ENCODE data around the gene IRX1.

Gene IRX1

DNA sequence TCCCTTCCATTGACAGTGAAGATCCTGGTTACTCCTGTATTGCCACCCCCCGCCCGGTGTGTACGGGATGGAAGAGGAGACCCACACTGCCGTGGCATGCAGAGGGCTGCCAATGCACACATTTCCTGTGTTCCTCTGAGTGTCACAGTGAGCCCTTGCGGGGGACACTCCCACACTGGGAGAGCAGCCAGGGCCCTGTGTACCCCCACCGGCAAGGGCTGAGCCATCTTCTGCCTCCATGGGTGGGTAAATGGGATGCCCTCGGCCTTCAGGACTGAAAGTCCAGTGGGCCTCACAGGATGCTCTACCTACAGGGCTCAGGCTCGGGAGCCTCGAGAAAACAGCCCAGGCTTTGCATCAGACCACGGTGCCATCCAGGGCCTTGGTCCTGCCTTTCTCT lies 18.1 kb downstream of the IRX1 start:
- Histone ChIP-seq H3K4me3 (ENCODE audit: low read depth in 1 of 2, low read length in 2 of 2) (no peak overlapping the region), H3K9me3 (ENCODE audit: control insufficient read depth in 1 of 2, low read length in 2 of 2) (no peaks in the 10 kb centered on the region), H3K36me3 (ENCODE audit: control insufficient read depth in 1 of 2, insufficient read depth in 2 of 2, low read length in 2 of 2) (no peaks in the 10 kb centered on the region), H3K27ac (ENCODE audit: low read depth, low read length) (no peak overlapping the region), H3K9ac (ENCODE audit: low read depth in 1 of 2, low read length in 2 of 2) (no peak overlapping the region), H3K4me1 (ENCODE audit: control insufficient read depth in 1 of 2, insufficient read depth in 2 of 2, low read length in 2 of 2) (no peaks in the 10 kb centered on the region), H3K27me3 (ENCODE audit: control insufficient read depth in 1 of 2, insufficient read depth in 2 of 2, low read length in 2 of 2) (peaks cover 0 to 5% of the 10 kb centered on the region in 2 donors)

DNA sequence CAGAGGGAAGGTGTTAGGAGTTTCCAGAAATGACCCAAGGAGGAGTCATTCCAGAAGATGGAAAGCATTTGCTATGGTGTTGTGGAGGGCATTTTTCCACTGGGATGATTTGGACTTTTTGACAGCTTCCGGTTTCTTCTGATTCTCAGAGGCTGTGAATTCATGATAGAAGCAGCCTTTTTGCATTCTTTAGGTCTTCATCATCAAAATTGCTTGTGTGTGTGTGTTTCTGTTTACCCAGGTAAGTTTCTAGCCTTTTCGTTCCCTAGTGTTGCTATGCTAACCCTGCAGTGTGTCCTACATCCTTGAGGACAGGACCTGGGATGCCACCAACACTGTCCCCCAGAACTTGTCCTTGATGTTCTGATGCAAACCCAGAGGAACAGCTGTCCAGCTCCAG lies 19.6 kb downstream of the IRX1 start:
- Histone ChIP-seq H3K36me3 (ENCODE audit: control insufficient read depth in 1 of 2, insufficient read depth in 2 of 2, low read length in 2 of 2) (no peaks in the 10 kb centered on the region), H3K9ac (ENCODE audit: low read depth in 1 of 2, low read length in 2 of 2) (no peak overlapping the region), H3K4me3 (ENCODE audit: low read depth in 1 of 2, low read length in 2 of 2) (no peak overlapping the region), H3K9me3 (ENCODE audit: control insufficient read depth in 1 of 2, low read length in 2 of 2) (no peaks in the 10 kb centered on the region), H3K27me3 (ENCODE audit: control insufficient read depth in 1 of 2, insufficient read depth in 2 of 2, low read length in 2 of 2) (peaks cover 0 to 5% of the 10 kb centered on the region in 2 donors), H3K4me1 (ENCODE audit: control insufficient read depth in 1 of 2, insufficient read depth in 2 of 2, low read length in 2 of 2) (no peaks in the 10 kb centered on the region), H3K27ac (ENCODE audit: low read depth, low read length) (no peak overlapping the region)

DNA sequence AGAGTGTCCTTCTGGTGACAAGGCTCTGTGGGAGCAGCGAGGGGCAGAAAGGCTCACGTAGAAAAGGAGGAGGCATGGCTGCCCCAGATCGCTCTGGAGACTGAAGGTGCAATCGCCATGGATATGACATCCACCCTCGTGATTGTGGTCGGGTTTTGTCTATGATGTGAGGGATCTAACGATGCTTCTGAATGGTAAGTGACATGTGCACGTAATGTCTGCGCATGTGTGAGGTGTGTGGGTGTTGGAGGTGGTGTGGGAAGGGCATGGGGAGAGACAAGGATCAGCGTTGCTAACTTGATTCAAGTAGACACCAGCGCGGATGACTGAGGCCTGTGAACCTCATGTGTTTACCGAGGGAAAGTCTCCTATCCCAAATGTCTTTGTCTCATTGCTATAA lies 20.2 kb downstream of the IRX1 start:
- no peaks in the 10 kb centered on the region for H3K4me1 ChIP-seq (ENCODE audit: control insufficient read depth in 1 of 2, insufficient read depth in 2 of 2, low read length in 2 of 2)
- H3K9ac ChIP-seq (ENCODE audit: low read depth in 1 of 2, low read length in 2 of 2): no peak overlapping the region
- H3K27me3 ChIP-seq (ENCODE audit: control insufficient read depth in 1 of 2, insufficient read depth in 2 of 2, low read length in 2 of 2): peaks cover 0 to 5% of the 10 kb centered on the region in 2 donors
- H3K9me3 ChIP-seq (ENCODE audit: control insufficient read depth in 1 of 2, low read length in 2 of 2): no peaks in the 10 kb centered on the region
- H3K36me3 ChIP-seq (ENCODE audit: control insufficient read depth in 1 of 2, insufficient read depth in 2 of 2, low read length in 2 of 2): no peaks in the 10 kb centered on the region
- no peak overlapping the region for H3K27ac ChIP-seq (ENCODE audit: low read depth, low read length)
- no peak overlapping the region for H3K4me3 ChIP-seq (ENCODE audit: low read depth in 1 of 2, low read length in 2 of 2)

DNA sequence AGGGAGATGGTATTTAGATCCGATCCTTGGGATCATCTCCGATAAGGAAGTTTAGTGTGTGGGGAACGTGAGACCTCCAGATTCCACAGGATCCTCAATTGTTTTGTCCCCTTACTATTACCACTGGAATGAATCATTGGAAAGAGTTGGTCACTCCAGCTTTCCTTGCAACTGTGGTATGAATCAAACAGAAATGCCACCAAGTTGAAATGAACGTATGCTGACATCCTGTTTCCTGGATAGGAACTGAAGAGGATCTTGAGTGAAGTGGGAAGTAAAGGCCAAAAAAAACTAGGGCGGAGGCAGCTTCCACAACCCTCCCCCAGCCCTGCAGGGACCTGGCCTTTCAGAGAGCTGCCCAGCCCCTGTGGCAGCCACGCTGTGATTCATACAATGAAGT lies 23.9 kb downstream of the IRX1 start:
- no peaks in the 10 kb centered on the region for H3K9me3 ChIP-seq (ENCODE audit: control insufficient read depth in 1 of 2, low read length in 2 of 2)
- no peak overlapping the region for H3K4me3 ChIP-seq (ENCODE audit: low read depth in 1 of 2, low read length in 2 of 2)
- H3K4me1 ChIP-seq (ENCODE audit: control insufficient read depth in 1 of 2, insufficient read depth in 2 of 2, low read length in 2 of 2): no peaks in the 10 kb centered on the region
- no peaks in the 10 kb centered on the region for H3K36me3 ChIP-seq (ENCODE audit: control insufficient read depth in 1 of 2, insufficient read depth in 2 of 2, low read length in 2 of 2)
- no peak overlapping the region for H3K9ac ChIP-seq (ENCODE audit: low read depth in 1 of 2, low read length in 2 of 2)
- no peaks in the 10 kb centered on the region for H3K27me3 ChIP-seq (ENCODE audit: control insufficient read depth in 1 of 2, insufficient read depth in 2 of 2, low read length in 2 of 2)
- H3K27ac ChIP-seq (ENCODE audit: low read depth, low read length): no peak overlapping the region

DNA sequence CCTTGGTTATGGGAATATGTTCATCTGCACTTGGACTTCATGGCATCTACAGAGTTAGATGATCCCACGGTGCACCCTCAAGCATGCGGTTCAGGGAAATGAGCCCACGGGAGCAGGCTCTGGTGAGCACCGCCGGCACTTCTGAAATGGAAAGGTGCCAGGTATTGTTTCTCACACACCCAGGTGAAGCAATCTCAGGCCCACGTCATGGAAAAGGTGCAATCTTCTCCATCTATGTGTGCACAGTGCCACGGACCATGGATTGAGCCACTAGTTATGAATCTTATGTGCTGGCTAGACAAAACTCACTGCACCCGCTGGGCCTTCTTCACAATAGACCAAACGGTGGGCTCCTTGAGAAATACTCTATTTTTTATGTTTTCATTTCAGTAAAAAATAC lies 27.3 kb downstream of the IRX1 start:
- no peak overlapping the region for H3K4me3 ChIP-seq (ENCODE audit: low read depth in 1 of 2, low read length in 2 of 2)
- no peak overlapping the region for H3K9ac ChIP-seq (ENCODE audit: low read depth in 1 of 2, low read length in 2 of 2)
- no peaks in the 10 kb centered on the region for H3K27me3 ChIP-seq (ENCODE audit: control insufficient read depth in 1 of 2, insufficient read depth in 2 of 2, low read length in 2 of 2)
- no peak overlapping the region for H3K27ac ChIP-seq (ENCODE audit: low read depth, low read length)
- H3K9me3 ChIP-seq (ENCODE audit: control insufficient read depth in 1 of 2, low read length in 2 of 2): no peaks in the 10 kb centered on the region
- H3K4me1 ChIP-seq (ENCODE audit: control insufficient read depth in 1 of 2, insufficient read depth in 2 of 2, low read length in 2 of 2): no peaks in the 10 kb centered on the region
- H3K36me3 ChIP-seq (ENCODE audit: control insufficient read depth in 1 of 2, insufficient read depth in 2 of 2, low read length in 2 of 2): no peaks in the 10 kb centered on the region

DNA sequence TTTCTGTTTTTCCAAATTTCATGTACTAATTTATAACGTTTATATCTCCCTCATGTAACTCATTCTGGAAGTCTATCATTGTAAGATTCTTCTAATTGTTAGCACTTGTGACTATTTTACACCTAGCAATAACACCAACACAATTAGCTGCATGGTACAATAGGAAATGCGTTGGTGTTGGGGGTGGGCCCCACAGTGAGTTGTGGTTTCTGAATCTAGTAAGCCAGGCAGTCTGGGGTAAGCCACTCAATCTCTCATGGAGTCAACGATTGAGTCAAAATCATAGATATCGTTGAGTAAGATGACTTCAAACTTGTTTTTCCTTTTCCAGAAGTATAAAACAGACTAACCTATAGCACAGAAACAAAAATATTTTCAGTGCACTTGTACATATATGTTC lies 30.0 kb downstream of the IRX1 start:
- Histone ChIP-seq H3K4me3 (ENCODE audit: low read depth in 1 of 2, low read length in 2 of 2) (no peak overlapping the region), H3K4me1 (ENCODE audit: control insufficient read depth in 1 of 2, insufficient read depth in 2 of 2, low read length in 2 of 2) (no peaks in the 10 kb centered on the region), H3K36me3 (ENCODE audit: control insufficient read depth in 1 of 2, insufficient read depth in 2 of 2, low read length in 2 of 2) (no peaks in the 10 kb centered on the region), H3K27ac (ENCODE audit: low read depth, low read length) (no peak overlapping the region), H3K9ac (ENCODE audit: low read depth in 1 of 2, low read length in 2 of 2) (no peak overlapping the region), H3K9me3 (ENCODE audit: control insufficient read depth in 1 of 2, low read length in 2 of 2) (no peaks in the 10 kb centered on the region), H3K27me3 (ENCODE audit: control insufficient read depth in 1 of 2, insufficient read depth in 2 of 2, low read length in 2 of 2) (no peaks in the 10 kb centered on the region)

DNA sequence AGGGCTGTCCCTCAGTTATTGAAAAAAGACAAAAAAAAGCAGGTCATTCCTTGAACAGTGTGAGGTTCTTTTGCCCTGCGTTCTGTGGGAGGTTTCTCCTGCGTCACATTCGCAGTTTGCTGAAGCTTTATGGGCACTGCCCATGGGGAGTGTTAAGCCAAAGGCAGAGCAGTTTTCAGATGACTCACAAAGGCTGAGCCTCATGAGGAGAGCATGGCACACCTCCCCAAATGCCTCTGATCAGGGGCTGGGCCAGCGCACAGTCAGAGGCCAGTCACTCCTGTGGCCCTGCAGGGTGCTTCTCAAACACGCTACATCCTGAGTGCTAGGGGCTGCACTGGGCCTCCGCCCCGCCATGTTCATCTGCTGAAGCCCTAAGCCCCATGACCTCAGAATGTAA lies 38.4 kb downstream of the IRX1 start:
- Histone ChIP-seq H3K36me3 (ENCODE audit: control insufficient read depth in 1 of 2, insufficient read depth in 2 of 2, low read length in 2 of 2) (no peaks in the 10 kb centered on the region), H3K4me1 (ENCODE audit: control insufficient read depth in 1 of 2, insufficient read depth in 2 of 2, low read length in 2 of 2) (no peaks in the 10 kb centered on the region), H3K27ac (ENCODE audit: low read depth, low read length) (no peak overlapping the region), H3K27me3 (ENCODE audit: control insufficient read depth in 1 of 2, insufficient read depth in 2 of 2, low read length in 2 of 2) (no peaks in the 10 kb centered on the region), H3K9me3 (ENCODE audit: control insufficient read depth in 1 of 2, low read length in 2 of 2) (no peaks in the 10 kb centered on the region), H3K4me3 (ENCODE audit: low read depth in 1 of 2, low read length in 2 of 2) (no peak overlapping the region), H3K9ac (ENCODE audit: low read depth in 1 of 2, low read length in 2 of 2) (no peak overlapping the region)

DNA sequence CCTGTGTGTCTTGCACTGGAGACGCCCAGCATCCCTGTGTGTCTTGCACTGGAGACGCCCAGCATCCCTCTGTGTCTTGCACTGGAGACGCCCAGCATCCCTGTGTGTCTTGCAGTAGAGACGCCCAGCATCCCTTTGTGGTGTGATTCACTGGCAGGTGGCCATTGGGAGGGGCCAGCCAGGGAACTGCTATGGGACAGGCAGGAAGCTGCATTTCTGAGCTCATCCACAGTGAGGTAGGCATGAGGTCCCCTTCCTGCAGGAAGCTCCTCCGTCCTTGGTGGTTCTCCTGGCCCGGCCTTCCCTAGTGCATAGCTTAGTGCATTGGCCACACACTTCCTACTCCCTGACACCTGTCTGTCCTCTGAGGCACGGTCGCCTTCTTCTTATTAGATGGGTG lies 43.5 kb downstream of the IRX1 start:
- H3K4me3 ChIP-seq (ENCODE audit: low read depth in 1 of 2, low read length in 2 of 2): no peak overlapping the region
- no peaks in the 10 kb centered on the region for H3K4me1 ChIP-seq (ENCODE audit: control insufficient read depth in 1 of 2, insufficient read depth in 2 of 2, low read length in 2 of 2)
- no peak overlapping the region for H3K9ac ChIP-seq (ENCODE audit: low read depth in 1 of 2, low read length in 2 of 2)
- H3K27ac ChIP-seq (ENCODE audit: low read depth, low read length): no peak overlapping the region
- H3K36me3 ChIP-seq (ENCODE audit: control insufficient read depth in 1 of 2, insufficient read depth in 2 of 2, low read length in 2 of 2): no peaks in the 10 kb centered on the region
- no peaks in the 10 kb centered on the region for H3K9me3 ChIP-seq (ENCODE audit: control insufficient read depth in 1 of 2, low read length in 2 of 2)
- H3K27me3 ChIP-seq (ENCODE audit: control insufficient read depth in 1 of 2, insufficient read depth in 2 of 2, low read length in 2 of 2): no peaks in the 10 kb centered on the region

DNA sequence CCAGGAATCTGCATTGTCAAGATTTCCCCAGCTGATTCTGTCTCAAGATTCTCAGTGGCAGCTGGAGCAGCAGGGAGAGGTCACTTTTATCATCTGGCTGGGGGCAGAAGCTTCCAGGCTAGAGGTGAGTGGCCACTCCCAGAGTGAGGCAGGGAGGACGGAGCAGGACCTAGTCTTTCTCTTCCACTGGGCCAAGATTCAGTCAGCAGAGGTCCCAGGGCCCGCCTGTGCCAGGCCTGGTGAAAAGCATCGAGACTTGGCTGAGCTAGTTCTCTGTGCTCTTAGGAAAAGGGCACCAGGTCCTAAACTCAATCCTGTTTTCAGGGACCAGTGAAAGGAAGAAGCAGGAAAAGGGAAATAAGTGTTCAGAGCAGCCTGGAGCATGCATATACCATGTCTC lies 46.6 kb downstream of the IRX1 start:
- Histone ChIP-seq H3K9me3 (ENCODE audit: control insufficient read depth in 1 of 2, low read length in 2 of 2) (no peaks in the 10 kb centered on the region), H3K4me1 (ENCODE audit: control insufficient read depth in 1 of 2, insufficient read depth in 2 of 2, low read length in 2 of 2) (no peaks in the 10 kb centered on the region), H3K27me3 (ENCODE audit: control insufficient read depth in 1 of 2, insufficient read depth in 2 of 2, low read length in 2 of 2) (no peaks in the 10 kb centered on the region), H3K9ac (ENCODE audit: low read depth in 1 of 2, low read length in 2 of 2) (no peak overlapping the region), H3K4me3 (ENCODE audit: low read depth in 1 of 2, low read length in 2 of 2) (no peak overlapping the region), H3K36me3 (ENCODE audit: control insufficient read depth in 1 of 2, insufficient read depth in 2 of 2, low read length in 2 of 2) (no peaks in the 10 kb centered on the region), H3K27ac (ENCODE audit: low read depth, low read length) (no peak overlapping the region)

DNA sequence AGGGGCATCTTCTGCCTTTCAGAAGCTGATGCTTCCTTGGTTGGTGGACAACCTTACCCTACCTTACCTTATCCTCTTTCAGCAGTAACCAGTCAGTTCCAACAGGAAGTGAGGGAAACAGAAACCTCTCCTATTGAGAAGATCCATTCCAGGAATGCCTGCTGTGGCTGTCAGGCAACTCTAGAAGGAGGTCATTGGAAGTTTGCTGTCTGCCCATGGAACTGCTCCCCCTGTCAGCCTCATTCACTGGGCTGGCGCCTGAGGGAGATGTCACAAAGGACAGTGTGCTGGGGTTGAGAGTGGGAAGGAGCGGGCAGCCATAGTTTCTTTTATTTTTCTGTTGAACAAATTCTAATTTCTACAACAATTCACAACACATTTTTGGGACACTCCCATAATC lies 54.7 kb downstream of the IRX1 start:
- Histone ChIP-seq H3K36me3 (ENCODE audit: control insufficient read depth in 1 of 2, insufficient read depth in 2 of 2, low read length in 2 of 2) (no peaks in the 10 kb centered on the region), H3K27me3 (ENCODE audit: control insufficient read depth in 1 of 2, insufficient read depth in 2 of 2, low read length in 2 of 2) (no peaks in the 10 kb centered on the region)

DNA sequence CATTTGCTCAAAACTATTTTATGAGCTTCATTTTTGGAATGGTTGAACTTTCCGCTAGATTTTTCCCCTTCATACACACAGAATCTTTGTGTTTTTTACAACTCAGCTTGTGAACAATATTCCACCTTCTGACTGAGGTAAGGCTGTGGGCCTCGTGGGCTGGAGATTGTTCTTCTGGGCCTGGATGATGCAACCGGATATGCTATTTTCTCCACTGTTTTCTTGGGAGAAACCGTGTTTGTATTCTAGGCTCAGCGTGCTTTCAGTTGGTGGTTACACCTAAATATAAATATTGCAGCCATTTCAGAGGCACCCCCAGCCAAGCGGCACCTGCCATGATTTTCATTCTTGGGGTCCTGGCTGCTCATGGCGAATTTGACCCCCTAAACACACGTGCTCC lies 55.2 kb downstream of the IRX1 start:
- Histone ChIP-seq H3K9me3 (ENCODE audit: control insufficient read depth in 1 of 2, low read length in 2 of 2) (no peaks in the 10 kb centered on the region), H3K9ac (ENCODE audit: low read depth in 1 of 2, low read length in 2 of 2) (no peak overlapping the region), H3K27me3 (ENCODE audit: control insufficient read depth in 1 of 2, insufficient read depth in 2 of 2, low read length in 2 of 2) (no peaks in the 10 kb centered on the region), H3K4me1 (ENCODE audit: control insufficient read depth in 1 of 2, insufficient read depth in 2 of 2, low read length in 2 of 2) (no peaks in the 10 kb centered on the region), H3K36me3 (ENCODE audit: control insufficient read depth in 1 of 2, insufficient read depth in 2 of 2, low read length in 2 of 2) (no peaks in the 10 kb centered on the region), H3K4me3 (ENCODE audit: low read depth in 1 of 2, low read length in 2 of 2) (no peak overlapping the region), H3K27ac (ENCODE audit: low read depth, low read length) (no peak overlapping the region)

More for the DNA sequence above, 54.7 kb downstream of the IRX1 start:
- no peak overlapping the region for H3K27ac ChIP-seq (ENCODE audit: low read depth, low read length)
- H3K9ac ChIP-seq (ENCODE audit: low read depth in 1 of 2, low read length in 2 of 2): no peak overlapping the region
- no peaks in the 10 kb centered on the region for H3K4me1 ChIP-seq (ENCODE audit: control insufficient read depth in 1 of 2, insufficient read depth in 2 of 2, low read length in 2 of 2)
- no peak overlapping the region for H3K4me3 ChIP-seq (ENCODE audit: low read depth in 1 of 2, low read length in 2 of 2)
- no peaks in the 10 kb centered on the region for H3K9me3 ChIP-seq (ENCODE audit: control insufficient read depth in 1 of 2, low read length in 2 of 2)

Data from duodenal mucosa (tissue), 2 donors.